HG03064 (cell line): Measurements from ENCODE around the gene NKIRAS2.

Experiments used
- ATAC-seq: cut with Tn5 transposase; IDR thresholded peaks from one replicate; pipeline ENCODE4 v1.9.1; 2021; ENCODE audit warnings: low read depth; ENCODE audit not compliant: unreplicated experiment

The NKIRAS2 gene

DNA sequence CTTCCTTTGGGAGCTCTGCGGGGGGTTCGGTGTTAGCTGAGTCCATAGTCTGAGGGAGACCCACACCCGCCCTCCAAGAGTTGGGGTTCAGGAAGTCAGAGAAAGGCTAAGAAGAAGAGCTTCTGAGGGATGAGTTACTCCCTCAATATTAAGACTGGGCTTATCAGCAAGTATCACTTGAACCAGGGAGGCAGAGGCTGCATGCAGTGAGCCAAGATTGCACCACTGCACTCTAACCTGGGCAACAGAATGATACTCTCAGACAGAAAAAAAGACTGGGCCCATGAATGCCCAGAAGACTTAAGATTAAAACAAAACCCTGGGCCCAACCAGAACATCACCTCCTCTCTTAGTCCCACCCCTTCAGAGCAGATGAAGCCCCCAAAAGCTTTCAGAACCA, 6.0 kb downstream of the NKIRAS2 start:
- no peak for ATAC-seq

DNA sequence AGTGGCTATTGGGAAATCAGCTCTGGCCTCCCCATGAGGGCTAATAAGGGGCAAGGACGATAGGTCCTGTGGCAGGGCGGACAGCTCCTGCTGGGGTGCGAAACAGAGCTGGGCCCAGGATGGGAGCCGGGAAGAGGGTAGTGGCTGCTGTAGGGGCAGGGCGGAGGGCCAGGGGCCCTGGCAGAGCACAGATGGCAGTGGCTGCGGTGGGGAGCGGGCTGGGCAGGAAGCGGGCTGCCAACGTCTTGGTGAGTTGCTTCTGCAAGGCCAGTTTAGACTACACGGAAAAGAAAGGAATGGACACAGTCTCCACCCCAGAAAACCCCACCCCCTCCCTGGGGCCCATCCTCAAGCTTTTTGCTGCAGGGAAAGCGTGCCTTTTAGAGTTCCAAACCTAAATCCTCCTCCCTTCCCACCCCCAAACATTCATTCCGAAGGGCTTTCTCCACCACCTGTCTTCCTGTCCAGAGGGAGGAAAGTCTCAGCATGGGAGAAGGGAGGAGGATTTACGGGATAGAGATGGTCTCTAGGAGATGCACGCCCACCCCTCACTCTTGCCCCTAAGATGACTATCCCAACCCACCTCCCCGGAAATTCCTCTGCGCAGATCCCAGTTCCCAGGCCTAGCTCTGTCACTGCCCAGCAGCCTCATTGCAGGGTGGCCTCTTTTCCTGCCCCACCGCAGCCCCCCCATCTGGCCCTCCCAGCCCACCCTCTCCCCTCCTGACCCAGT, 7.1 kb downstream of the NKIRAS2 start:
- ATAC-seq = no peak

DNA sequence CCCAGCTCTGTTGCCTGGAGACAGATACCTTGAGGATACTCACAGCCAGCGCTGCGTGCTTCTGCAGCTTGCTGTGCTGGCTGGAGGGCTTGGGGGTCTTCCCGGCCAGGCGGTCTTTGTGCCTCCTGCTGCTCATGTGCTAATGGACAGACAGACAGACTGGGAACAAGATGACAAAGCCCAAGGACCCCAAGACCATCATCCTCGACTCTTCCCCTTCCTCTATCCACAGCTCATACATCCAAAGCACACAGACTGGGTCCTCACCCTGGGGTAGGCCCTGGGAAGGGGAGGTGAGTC, 7.7 kb downstream of the NKIRAS2 start:
- no peak for ATAC-seq

DNA sequence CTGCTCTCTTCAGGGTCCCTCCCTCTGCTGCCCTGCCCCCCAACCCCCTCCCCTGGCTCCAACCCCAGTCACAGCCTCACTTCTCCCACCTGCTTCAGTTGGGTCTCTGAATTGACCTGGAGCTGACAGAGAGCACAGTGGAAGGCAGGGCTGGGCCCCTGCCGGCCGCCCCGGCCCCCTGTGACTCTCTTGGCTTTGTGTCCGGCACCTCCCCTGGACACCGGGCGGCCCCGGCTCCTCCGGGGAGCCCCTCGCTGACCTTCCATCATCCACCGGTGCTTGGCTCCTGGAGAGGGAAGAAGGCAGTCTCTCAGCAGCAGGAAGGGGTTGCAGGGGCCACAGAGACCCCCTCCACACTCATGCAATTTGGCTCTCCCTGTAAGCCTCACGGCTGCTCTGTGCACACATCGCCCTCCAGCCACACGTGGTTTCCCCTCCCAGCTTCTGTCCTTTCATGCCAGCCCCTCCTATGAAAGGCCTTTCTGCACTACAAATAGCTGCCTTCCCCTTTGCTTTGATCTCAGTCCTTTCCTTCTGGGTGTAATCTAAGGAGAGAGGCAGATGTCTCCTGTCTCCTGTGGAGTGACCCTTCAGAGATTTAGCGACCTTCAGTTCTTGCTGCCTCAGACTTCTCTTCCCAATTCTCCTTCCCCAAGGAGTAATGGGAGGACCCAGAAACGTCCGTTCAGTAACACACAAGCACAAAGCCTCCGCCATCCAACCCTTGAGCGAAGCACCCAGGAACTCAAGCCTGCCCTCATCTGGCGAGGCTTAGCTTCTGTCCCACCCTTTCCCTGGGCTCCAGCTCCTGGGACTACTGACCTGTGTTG, 8.3 kb downstream of the NKIRAS2 start:
- ATAC-seq = no peak

DNA sequence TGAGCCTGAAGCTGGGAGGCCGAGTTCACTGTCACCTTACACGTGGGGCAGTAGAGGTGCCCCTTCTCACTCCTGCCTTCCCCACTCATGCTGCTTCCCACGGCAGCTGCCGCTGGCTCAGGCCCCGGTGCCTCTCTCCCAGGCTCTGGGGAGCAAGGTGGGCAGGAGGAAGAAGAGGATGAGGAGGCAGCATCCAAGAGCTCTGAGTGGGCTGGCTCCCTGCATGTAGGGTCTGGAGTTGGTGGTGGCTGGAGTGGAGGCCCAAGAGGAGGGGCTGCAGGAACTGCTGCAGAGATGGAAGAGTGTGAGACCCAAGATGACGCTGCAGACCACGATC, 8.9 kb downstream of the NKIRAS2 start:
- no peak for ATAC-seq

DNA sequence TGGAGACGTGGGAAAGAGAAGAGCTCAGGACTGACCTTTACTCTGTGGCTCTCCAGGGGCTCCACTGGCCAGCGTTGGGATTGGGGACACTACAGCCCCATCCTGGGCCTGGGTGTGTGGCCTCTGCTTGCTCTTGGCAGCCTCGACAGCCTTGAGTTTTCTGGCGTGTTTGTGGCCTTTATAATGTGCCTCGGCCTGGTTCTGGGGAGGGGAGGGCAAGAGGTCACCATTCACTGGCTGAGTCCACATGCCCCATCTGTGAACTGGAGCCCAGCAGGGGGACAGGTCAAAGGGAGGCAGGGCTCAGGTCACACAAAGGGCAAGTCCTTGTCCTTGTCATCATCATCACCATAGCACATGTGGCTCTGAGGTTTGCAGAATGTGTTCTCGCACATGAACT, 11.7 kb downstream of the NKIRAS2 start:
- no peak for ATAC-seq

DNA sequence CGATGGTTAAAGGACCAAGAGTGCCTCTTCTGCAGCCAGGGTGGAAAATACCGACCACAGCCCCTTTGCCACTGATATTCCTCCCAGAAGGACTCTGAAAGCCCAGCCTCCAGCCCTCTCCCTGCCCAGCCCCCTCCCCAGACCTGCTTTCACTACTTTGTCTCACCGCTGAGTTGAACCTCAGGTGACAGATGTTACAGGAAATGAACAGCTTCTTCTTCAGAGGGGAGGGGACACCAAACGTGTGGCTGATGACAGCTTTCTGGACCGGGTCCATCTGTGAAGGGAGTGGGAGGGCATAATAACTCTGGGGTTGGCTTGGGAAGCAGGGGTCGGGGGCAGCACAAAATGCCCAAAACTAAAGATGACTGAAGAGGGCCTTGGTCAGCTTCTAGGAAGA, 14.2 kb downstream of the NKIRAS2 start:
- no peak for ATAC-seq

DNA sequence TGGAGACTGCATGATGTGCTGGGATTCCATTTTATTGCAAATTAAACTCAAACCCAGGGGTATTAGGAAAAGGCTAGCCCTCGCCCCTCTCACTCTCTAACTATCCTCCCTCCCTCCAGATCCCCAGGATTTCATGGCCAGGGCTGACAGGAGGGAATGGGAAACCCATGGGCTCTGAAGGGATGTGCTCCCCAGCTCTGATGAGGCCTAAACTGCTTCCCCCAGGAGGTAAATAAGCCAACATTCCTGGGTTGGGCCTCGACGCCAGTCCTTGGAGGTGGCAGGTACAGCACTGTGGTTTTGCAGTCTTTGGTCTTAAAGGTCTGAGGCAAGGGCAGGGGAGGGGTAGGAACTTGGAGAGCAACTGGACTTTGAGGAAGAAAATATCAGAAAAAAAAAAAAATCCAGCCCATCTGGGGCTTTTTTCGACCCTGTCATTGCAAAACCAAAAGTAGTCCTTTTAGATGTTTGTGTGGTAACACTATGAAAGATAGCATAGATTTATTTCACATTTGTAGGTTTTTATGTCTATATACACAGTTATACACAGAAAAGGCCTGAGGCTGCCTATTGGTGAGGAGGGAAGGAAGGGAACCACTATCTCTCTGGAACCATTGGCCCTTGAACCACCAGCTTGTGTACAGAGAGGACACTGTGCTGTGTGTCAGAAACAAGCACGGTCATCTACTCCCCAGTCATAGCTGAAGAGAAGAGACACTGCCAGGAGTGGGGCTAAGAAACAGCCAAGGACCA, 18.5 kb downstream of the NKIRAS2 start:
- ATAC-seq = no peak

DNA sequence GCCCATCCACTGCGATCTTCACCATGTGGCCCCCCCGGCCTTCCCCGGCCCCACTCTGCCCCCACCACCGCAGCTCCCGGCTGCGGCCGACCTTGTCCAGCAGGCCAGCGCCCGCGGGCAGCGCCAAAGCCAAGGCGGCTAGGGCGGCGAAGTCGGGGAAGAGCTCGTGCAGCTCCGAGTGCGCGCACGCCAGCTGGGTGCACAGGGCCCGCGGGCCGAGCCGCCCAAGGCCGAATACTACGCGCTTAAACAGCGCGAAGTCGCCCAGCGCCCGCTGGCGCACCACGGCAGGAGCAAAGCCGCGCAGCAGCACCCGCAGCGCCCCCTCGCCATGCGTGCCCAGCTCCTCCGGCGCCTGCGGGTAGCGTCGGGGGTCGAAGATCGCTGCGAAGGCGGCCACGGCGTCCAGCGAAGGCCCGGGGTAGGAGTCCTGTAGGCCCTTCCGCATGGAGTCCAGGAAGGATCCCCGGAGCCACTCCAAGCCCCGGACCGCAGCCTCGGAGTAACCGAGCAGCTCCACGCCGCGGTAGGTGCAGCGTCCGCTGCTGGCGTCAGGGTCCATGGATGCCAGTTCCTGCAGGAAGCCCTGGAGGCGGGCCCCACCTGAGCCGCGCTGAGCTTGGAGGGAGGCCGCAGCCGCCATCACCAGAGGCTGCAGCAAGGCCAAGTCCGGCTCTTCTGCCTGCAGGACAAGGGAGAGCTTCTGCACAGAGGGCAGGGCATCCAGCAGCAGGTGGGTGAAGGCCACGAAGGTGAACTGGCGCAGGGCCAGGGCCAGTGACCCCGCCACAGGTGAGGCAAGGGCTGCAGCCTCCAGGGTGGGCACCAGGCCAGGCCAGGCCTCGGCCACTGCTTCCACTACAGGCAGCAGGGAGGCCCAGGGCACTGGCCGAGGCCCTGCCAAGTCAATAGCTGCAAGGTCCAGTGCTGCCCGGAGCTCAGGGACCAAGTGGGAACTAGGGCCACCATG, 20.2 kb downstream of the NKIRAS2 start:
- no peak for ATAC-seq

DNA sequence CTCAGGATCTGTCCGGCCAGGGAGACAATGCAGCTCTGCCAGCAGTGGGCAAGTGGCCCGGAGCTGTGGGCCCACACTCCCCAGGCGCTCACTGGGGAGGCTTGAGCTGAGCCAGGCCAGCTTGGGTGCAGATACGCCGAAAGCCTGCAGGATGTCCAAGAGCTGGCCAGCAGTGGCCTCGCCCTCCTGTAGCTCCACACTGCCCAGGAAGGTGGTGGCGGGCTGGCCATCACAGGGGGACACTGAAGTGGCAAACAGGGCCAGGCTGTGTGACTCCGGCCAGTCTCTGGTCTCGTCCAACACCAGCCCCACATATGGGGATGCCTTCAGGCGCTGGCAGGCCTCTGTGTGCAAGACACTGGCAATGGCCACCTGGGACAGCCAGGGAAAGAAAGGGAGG, 20.9 kb downstream of the NKIRAS2 start:
- ATAC-seq = no peak

DNA sequence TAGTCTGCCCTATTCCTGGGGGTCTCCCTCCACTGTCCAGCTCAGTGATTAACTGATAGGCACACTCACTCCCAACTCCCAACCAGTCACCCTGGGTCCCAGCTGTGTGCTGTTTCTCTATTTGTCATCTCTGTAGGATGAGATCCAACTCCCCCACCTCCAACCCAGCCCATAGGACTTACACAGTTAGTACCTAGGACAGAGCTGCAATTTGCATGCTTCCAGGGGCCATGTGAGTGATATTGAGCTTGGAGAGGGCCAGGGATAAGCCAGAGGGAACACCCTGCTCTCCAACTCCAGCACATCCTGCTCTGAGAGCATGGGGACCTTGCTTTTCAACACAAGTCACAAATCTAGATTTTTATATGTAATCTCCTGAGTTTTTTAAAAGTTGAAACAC, 21.7 kb downstream of the NKIRAS2 start:
- no peak for ATAC-seq

DNA sequence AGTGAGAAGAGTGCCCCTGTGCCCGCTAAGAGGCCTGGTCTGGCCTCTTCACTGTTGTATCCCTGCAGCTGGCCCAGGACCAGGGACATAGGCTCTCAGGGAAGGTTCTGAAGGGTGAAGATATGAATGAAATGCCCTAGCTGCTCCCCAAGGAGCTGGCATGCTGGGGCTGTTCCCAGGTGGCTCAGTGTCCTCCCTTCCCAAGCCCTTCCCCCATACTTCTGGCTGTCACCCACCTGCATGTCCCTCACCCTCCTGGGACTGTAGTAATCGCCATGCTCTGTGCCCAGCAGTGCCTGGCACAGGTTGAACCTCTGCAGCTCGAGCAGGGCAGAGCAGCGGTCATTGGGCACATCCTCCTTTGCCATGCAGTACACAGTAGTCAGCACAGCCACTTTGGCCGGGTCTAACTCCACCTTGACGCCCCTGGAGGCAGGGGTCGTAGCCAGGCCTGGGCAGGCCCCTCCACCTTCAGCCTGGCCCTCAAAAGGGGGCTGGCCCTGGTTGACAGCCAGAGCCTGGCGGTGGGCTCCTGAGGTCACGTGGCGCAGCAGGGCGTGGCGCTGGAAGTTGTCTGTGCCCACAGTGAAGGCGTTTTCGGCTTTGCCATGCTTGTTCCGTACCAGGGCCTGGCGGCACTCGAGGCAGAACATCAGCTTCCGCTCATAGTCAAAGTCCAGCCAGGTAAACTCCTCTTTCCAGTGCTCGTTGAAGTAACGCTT, 22.9 kb downstream of the NKIRAS2 start:
- ATAC-seq = no peak

DNA sequence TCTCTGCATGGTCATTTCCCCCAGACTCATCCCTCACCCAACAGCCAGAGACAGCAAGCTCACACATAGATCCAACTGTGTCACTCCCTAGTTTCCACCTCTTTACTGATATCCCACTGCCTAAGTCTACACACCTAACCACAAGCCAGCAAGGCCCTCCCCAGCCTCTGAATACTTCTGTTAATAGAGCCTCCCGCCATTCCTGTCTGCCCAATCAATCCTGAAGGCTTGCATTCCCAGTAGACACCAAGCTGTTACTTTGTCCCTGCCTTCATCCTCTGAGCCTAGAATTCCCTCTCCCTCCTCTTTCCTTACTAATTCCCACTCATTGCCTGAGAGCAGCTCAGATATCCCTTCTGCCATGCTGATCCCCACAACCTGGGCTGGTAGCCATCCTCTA, 25.8 kb downstream of the NKIRAS2 start:
- no peak for ATAC-seq

DNA sequence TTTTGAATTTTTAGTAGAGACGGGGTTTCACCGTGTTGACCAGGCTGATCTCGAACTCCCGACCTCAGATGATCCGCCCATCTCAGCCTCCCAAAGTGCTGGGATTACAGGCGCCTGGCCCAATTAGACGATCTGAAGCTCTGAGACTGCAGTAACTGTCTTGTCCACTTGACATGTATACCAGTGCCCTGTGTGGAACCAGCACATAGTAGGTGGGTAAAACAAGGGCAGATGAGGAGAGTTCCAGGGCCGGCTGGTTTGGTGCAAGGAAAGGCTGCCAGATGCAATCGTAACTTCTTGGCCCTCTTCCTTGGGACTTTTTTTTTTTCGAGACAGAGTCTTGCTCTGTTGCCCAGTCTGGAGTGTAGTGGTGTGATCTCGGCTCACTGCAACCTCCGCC, 27.5 kb downstream of the NKIRAS2 start:
- ATAC-seq = no peak

DNA sequence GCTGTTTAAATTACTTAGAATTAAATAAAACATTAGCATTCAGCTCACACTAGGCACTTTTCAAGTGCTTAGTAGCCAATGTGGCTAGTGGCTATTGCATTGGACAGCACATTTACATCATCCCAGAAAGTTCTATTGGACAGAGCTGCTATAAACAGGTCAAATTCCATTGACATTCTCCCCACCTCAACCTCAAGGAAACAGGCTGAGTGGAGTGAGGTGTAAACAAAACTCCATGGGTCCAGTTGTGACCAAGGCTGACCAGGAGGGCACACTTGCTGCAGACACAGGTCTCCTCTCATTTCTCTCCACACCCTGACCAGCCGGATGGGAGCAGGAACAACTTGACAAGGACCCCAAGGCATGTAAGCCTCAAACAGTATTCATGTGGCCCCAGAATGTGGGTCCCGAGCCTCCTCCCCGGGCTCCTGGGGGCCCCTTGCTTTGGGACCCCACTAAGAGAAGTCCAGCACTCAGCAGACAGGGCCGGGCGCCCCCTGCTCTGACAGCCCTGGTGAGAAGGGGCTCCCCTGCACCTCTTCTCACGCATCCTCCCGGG, 30.0 kb downstream of the NKIRAS2 start:
- no peak for ATAC-seq

DNA sequence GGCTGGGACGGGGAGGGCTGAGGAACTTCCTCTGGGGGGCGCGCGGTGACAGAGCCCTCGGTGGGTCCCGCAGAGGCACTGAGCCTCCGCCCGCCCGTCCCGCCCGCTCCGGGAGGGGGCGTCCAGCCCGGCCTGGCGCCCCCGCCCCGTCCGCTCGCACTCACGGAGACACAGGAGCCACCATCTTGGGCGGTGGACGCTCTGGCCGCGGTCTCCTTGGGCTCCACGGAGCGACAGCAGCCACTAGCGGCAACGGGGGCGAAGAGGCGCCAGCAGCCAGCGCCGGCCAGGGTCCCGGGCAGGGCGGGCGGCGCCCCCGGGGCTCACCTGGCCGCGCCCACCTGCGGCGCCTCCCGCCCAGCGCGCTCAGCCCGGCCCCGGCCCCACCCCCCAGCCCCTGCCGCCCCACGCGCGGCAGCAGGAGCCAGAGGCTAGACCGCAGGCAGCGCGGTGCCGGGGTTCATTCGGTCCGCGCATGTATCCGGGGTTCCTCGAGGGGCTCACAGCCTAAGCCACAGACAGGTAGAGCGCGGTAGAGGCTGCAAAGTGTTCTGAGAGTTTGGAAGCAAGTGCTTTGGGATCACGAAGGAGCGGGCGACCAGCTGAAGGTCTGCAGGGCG, 30.6 kb downstream of the NKIRAS2 start, which contains the start of gene C17orf113:
Gene C17orf113, minus strand, starts transcription at position 209 of the 620 bp plus-strand sequence. CDS start 7,225 bp downstream, outside the sequence.
- no peak for ATAC-seq

DNA sequence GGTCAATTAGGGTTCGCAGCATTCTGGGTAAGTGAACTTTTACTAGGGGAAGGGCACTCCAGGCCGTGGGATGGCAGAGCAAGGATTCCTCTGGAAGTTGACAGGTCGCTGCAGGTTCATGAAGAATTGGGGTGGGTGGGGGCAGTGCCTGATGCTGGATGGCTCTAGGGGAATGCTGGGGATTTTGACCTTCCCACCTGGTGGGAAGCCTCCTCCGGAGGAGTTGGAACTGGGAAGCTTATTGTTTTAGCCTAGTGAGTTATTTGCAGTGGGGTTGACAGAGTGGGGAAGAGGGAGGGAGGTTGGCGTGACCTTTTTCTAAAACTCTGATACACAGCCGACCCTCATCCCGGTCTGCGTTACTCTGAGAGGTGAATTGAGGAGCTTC, 31.1 kb downstream of the NKIRAS2 start:
- ATAC-seq = no peak

DNA sequence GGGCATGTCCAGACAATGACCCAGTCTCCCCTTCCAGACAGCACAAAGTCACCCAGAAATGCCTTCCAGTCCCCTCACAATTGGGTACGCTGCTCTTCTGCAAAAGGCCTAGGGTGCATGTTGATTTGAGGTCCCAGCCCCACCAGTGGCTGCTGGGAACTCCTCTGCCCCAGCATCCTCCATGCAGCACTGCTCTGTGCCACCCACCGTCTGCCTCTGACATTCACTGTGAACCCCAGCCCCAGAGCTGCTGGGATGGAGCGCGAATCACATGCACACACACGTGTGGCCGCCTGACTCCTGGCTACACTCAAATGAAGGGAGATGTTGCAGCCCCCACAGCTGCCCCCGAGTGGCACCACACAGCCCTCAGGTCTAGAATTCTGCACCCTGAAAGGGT, 31.8 kb downstream of the NKIRAS2 start:
- ATAC-seq = no peak

DNA sequence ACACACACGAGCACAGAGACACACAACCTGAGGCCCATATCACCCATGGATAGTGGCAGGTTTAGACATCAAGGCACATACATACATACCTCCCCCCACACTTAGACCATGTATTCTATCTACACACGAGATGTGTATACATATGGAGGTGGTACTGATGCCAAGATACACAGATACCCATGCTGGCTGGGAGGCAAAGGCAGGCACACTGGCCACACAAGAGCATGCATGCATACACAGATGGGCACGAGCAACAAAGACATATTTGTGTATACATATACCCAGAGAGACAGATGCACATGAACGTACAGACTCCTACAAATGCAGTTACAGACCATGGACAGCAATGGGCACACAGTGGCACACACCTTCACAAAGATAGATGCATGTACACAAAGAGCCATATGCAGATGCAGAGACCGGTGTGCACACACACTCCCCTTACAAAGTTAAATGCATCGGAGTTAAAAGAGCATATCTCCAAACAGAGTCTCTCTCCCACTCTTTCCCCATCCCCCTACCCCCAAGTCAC, 32.5 kb downstream of the NKIRAS2 start:
- no peak for ATAC-seq
